HG02885 (cell line): ENCODE data around the gene SGTB.

ENCODE experiments used
- ATAC-seq: cut with Tn5 transposase; IDR thresholded peaks from one replicate; pipeline ENCODE4 v1.9.1; 2021; ENCODE audit warnings: mild to moderate bottlenecking; ENCODE audit not compliant: unreplicated experiment, poor library complexity

Gene SGTB, protein sequence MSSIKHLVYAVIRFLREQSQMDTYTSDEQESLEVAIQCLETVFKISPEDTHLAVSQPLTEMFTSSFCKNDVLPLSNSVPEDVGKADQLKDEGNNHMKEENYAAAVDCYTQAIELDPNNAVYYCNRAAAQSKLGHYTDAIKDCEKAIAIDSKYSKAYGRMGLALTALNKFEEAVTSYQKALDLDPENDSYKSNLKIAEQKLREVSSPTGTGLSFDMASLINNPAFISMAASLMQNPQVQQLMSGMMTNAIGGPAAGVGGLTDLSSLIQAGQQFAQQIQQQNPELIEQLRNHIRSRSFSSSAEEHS

DNA sequence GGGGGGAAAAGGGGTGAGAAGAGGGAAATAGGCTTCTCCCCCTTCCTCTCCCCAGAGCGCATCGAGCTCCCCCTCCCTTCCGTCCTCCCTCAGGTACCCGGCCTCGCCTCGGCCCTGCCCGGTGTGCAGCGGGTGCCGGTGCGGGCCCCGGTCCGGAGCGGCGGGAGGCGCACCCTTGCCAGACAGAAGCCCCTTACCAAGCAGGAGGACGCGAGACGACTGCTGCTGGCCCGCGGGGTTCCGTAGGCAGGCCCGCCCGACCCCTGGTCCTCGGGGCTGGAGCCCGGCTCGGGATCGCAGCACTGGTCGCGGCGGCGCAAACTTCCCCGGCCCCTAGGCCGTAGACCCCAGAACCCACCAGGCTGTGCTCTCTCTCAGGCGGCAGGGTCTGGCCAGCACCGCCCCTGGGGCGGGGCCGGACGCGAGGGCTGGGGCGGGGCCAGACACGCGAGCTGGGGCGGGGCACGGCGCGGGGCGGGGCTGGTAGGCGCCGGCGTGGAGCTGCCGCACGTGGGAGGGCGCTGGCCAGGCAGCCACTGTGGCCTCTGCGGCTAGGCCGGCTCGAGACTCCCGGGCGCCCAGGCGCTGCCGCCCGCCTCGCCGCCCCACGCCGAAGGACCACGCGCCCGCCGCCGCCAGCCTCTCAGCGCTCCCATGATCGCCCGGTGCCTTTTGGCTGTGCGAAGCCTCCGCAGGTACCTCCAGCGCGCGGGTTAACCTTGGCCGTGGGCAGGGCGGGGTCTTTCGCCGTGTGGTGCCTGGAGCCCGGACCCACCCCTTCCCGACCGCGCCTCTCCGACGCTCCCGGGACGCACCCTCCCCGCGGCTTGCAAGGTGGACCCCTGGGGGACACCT is at the start of gene SGTB, which contains the start of gene NLN:
TSS of gene SGTB (minus strand) at position 390 of the 855 bp plus-strand sequence. CDS start 1,302 bp downstream, outside the sequence.
TSS of gene NLN (plus strand) at position 486 of the 855 bp plus-strand sequence. CDS start at position 655, 169 bp downstream.
- ATAC-seq: peak; percentile 91

DNA sequence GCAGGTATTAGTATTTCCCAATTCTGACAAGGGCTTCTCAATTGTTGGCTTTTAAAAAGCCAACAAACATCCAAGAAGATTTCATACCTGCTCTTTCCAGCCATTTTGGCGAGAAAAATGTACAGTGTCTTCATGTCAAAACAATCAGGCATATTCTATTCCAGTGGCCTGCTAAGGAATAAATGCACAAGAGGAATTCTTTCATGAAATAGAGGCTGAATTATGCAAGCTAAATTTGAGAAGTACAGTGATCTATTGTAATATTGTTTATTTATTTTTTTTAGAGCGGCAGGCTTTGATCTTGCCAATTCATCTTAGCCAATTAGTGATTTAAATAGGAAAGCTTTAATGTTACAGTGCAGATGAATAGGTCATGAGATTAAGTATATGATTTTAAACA is 49.4 kb upstream of the SGTB start:
- no peak for ATAC-seq

DNA sequence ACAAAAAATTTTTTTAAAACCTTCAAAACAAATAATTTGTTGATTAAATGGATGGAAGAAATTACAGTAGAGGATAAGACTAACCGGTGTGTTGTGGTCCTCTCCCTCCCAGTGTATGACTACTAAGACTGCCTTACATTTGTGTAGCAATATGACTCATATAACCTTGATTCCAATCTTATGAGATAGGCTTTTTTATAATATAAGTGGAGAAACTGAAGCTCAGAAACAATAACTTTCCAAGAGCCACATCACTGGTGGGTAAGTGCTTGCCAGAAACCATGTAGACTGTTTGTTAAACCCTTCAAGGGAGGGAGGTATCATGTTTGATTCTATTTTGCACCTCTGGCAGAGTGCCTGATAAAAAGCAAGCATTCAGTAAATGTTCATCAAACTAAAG is 47.6 kb upstream of the SGTB start:
- ATAC-seq: no peak

DNA sequence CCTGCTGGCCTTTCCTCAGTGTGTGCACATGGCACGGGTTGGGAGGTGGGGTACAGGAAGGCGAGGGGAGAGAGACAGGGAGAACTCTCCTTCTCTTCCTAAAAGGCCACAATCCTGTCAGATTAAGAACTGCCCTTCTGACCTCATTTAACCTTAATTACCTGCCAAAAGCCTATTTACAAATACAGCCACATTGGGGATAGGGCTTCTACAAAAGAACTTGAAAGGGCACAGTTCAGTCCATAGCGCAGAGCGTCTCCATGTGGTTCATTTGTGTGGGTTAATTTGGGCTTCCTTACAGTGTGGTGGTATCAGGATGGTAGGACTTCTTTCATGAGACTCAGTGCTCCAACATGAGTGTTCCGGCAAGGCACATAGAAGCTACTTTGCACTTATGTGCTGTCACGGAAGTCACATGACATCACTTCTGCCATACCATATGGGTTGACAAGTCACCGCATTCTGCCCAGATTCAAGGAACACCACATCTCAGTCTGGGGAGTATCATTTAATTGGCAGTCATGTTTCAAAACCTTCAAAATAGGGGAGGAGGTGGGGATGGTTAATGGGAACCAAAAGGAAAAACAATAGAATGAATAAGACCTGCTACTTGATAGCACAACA is 46.9 kb upstream of the SGTB start:
- ATAC-seq: no peak

DNA sequence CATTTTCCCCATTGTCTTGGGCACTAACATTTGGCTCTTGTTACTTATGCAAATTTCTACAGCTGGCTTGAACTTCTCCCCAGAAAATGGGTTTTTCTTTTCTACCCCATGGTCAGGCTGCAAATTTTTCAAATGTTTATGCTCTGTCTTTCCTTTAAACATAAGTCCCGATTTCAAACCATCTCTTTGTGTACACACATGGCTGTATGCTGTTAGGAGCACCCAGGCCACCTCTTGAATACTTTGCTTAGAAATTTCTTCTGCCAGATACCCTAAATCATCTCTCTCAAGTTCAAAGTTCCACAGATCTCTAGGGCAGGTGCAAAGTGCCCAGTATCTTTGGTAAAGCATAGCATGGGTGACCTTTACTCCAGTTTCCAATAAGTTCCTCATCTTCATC is 45.7 kb upstream of the SGTB start:
- ATAC-seq: no peak

DNA sequence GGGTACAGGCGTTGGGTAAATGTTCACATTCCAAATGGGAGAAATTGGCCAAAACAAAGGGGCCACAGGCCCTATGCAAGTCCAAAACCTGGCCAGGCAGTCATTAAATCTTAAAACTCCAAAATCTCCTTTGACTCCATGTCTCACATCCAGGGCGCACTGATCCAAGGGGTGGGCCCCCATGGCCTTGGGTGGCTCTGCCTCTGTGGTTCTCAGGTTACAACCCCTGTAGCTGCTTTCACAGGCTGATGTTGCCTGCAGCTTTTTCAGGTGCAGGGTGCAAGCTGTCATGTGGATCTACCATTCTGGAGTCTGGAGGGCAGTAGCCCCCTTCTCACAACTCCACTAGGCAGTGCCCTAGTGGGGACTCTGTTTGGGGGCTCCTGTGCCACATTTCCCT is 44.9 kb upstream of the SGTB start:
- no peak for ATAC-seq

DNA sequence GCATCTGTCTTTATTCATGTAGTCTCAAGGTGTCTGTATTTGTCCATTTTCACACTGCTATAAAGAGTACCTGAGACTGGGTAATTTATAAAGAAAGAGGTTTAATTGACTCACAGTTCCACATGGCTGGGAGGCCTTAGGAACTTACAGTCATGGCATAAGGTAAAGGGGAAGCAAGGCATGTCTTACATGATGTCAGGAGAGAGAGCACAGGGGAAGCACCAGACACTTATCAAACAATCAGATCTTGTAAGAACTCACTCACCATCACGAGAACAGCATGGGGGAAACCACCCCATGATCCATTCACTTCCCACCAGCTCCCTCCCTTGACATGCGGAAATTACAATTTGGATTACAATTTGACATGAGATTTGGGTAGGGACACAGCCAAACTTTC is 44.3 kb upstream of the SGTB start:
- ATAC-seq: no peak

DNA sequence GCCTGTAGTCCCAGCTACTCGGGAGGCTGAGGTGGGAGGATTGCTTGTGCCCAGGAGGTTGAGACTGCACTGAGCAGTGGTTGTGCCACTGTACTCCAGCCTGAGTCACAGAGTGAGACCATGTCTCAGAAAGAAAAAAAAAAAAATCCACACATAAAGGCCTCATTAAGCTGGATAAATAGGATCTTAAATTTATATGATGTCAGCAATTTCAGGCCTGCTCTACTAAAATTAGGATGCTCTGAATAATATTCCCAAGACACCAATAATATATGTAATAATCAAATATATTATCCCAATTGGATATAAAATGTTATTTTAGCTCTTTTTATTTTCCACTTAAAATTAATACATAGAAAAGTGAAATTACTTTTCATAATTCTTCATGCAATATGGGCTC is 43.7 kb upstream of the SGTB start:
- no peak for ATAC-seq

DNA sequence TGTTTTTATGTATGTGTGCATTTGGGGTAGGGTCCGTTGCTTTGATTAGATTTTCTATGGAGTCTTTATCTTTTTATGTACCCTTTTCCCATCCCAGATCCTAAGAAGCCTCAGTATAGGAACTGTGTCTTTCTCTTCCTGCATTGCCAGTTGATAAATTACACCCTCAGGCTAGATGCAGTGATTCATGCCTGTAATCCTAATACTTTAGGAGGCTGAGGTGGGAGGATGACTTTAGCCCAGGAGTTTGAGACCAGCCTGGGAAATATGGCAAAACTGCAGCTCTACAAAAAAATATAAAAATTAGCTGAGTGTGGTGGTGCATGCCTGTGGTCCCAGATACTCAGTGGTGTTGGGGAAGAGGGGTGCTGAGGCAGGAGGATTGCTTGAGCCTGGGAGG is 40.3 kb upstream of the SGTB start:
- ATAC-seq: no peak

DNA sequence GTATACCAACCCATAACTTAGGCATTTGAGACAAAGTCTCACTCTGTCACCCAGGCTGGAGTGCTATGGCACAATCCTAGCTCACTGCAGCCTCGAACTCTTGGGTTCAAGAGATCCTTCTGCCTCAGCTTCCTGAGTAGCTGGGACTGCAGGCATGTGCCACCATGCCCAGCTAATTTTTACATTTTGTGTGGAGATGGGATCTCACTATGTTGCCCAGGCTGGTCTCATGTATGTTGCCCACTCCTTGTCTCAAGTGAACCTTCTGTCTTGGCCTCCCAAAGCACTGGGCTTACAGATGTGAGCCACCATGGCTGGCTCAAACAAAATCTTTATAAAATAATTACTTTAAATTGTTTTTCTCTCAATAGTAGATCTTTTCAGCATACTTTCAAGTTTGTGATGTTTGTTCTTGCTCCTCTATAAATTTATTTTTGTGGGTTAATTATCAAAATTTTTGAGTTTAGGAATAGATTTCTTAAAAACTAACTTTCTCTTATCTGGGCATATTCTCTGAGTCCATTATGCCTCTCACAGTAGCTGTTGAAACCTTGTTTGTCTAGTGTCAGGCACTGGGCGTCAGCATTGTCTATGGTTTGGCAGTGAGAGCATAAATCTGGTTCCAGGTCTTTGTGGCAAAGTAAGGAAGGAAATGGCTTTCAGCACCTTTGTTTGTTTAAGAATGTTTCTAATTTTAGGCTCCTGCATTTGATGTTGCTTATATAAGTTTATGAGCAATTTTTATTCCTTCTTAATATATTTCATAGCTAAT is 38.8 kb upstream of the SGTB start:
- no peak for ATAC-seq

DNA sequence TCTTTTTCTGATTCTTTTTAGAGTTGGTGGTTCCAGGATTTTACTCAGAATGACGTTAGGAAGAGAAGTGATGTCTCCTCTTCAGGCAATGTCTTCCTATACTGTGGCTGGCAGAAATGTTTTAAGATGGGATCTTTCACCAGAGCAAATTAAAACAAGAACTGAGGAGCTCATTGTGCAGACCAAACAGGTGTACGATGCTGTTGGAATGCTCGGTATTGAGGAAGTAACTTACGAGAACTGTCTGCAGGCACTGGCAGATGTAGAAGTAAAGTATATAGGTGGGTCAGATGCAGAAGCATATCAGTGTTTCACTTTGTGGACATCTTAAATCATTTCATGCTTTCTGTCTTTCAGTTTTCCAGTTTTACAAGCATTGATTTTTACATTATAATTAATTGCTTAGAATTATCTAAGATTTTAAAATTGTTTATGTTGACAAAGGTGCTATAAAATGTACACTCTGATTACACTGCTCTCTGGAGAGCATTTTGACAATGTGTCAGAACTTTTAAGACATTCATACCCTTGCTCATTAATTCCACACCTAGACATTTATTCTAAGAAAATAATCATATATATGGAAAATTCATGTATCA is 36.7 kb upstream of the SGTB start:
- ATAC-seq: no peak

DNA sequence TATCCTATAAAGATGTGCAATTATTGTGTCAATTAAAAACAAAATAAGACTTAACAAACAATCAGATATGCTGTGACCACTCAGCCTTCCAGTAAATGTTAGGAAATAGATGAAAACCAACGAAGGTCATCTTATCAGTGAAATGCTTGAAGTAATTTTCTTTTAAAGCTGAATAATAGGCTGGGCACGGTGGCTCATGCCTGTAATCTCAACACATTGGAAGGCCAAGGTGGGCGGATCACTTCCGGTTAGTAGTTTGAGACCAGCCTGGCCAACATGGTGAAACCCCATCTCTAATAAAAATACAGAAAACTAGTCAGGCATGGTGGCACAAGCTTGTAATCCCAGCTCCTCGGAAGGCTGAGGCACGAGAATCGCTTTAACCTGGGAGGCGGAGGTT is 31.3 kb upstream of the SGTB start:
- no peak for ATAC-seq

DNA sequence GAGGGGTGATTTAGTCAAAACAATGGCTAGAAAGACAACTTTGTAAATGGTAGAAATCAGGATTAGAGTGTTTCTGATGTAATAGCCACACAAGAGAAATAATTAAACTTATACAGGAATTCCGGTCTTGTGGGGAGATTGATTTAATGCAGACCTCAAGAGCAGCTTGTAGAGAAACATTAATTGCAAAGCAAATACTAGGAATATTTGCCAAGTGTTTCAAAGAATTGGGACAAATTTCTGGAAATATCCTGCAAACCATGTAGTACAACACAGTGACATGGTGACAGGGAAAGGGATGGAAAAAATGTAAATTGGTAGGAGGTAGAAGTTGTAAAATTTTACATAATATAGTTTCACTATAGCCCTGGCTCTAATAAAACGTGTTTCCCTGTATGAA is 29.0 kb upstream of the SGTB start:
- ATAC-seq: no peak

DNA sequence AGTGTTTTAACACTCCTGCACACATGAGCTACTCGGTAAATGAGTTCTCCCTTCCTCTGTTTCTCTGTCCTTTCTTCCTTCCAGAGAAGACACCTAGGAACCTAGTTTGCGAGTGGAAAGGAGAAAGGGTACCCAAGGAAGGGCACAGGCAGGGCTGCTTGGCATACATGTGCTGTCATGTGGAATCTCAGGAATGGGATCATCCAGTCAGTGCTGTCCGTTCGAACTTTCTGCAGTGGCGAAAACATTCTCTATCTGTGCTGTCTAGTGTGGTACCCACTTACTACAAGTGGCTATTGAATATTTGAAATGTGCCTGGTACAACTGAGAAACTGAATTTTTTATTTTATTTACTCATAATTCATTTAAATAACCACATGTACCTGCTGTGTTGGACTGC is 28.0 kb upstream of the SGTB start:
- ATAC-seq: no peak

DNA sequence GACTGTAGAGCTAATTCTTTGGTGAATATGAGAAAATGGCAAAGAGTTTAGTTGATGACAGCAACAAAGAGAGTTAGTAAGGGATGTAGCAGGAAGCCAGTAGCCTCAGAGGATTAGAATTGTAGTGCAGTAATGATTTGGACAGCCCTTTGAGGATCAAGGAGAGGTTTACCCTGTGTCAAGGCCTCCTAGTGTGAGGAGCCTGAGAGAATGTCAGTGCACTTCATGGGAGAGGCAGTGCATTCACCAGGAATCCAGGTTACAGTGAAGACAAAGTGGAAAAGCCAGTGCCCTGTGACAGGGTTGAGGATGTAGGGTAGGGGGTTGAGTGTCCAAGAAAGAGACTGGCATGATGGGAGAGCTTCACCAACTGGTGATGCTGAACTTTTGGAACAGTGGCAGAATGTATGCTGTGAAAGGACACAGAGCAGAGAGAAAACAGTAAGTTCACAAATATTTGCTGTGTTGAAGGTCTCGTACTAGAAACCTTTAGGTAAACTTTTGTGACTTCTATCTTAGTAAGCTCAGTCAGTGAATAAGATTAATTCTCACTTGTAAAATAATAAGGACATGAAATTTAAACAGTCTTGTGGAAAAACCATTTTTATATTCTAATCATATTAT is 27.4 kb upstream of the SGTB start:
- ATAC-seq: no peak

DNA sequence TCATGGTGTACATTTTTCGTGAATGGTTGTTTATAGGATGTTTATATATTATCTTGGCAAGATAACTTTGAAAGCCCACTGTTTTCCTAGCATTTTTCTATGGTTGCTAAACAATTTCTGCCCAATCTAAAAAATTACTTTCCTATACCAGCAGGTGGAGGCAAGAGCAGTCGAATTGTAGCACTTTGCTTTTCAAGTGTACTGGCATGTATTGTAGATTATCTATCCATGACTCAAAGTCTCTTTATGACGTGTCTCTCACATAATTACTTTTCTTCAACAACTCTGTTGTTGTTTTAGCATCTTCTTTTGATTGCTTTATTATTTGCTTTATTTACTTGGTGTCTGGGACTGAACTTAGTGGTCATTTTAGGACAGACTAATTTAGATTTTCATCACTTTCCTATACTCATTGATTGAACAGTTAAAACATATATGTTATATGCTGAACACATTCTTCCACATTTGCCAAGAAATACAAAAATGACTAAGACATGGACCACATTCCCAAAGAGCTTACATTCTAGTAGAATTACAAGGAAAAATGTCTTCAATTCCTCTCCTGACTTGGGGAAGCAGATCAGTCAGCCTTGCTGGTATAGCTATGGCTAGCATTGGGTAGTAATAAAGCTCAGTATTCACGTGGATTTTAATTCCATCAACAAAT is 20.8 kb upstream of the SGTB start:
- ATAC-seq: peak; percentile 86

DNA sequence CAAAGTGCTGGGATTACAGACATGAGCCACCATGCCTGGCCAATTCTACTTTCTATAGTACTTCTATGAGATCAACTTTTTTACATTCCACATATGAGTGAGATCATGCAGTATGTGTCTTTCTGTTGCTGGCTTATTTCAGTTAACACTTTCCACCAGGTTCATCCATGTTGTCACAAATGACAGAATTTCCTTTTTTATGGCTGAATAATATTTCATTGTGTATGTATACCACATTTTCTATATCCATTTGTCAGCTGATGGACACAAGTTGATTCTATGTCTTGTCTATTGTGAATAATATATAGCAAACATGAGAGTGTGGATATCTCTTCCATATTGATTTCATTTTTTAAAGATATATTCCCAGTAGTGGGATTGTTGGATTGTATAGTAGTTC is 17.3 kb upstream of the SGTB start:
- ATAC-seq: no peak

DNA sequence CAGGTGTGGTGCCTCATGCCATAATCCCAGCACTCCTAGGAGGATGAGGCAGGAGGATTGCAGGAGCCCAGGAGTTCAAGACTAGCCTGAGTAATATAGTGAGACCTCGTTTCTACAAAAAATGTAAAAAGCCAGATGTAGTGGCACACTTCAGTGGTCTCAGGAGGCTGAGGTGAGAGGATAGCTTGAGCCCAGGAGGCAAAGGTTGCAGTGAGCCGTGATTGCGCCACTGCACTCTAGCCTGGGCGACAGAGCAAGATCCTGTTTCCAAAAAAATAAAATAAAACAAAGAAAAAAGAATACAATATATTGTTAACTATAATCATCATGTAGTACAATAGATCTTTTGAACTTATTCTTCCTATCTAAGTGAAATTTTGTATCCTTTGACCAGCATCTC is 16.4 kb upstream of the SGTB start:
- no peak for ATAC-seq

DNA sequence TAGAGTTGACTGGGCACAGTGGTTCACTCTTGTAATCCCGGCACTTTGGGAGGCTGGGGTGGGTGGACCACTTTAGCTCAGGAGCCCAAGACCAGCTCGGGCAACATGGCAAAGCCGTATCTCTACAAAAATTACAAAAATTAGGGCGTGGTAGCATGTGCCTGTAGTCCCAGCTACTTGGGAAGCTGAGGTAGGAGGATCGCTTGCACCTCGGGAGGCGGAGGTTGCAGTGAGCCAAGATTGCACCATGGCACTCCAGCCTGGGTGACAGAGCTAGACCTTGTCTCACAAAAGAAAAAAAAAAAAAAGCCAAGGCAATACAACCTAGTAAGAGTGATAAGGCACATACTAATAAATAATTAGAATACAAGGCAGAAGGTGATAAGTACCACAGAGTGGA is 15.9 kb upstream of the SGTB start:
- ATAC-seq: no peak
